Suprapubic skin (tissue), 4 donors: ENCODE results near the gene RAB11FIP2. TPM values are rescaled to one million over a fixed set of nuclear protein-coding genes. Genes with fewer than 3 reads are reported as not detected.

Experiments used
- DNase-seq, 2 donors: peaks; one replicate each; pipeline ENCODE4 v3.0.0-alpha.2; 2019; ENCODE audit warnings: low spot score in 2 of 2
- H3K27ac ChIP-seq: fragments of 200-600 bp; sonication (generic); one replicate; pipeline ENCODE4 v1.5.1; 2019
- H3K27me3 ChIP-seq: fragments of 200-600 bp; sonication (generic); one replicate; pipeline ENCODE4 v1.5.1; 2019
- H3K36me3 ChIP-seq: fragments of 200-600 bp; sonication (generic); one replicate; pipeline ENCODE4 v1.5.1; 2019
- H3K4me1 ChIP-seq: fragments of 200-600 bp; sonication (generic); one replicate; pipeline ENCODE4 v1.5.1; 2019
- H3K4me3 ChIP-seq: fragments of 200-600 bp; sonication (generic); one replicate; pipeline ENCODE4 v1.5.1; 2019; ENCODE audit warnings: mild to moderate bottlenecking
- H3K9me3 ChIP-seq: fragments of 200-600 bp; sonication (generic); one replicate; pipeline ENCODE4 v1.5.1; 2019
- EP300 ChIP-seq: sonication (generic); formaldehyde crosslinking; IDR thresholded peaks from one replicate; pipeline ENCODE4 v1.6.1; 2017; ENCODE audit warnings: antibody characterized with exemption
- POLR2A ChIP-seq, 2 donors: fragments of 450-650 bp; IDR thresholded peaks; one replicate each; pipeline ENCODE4 v1.6.1; 2017; ENCODE audit warnings: antibody characterized with exemption in 2 of 2, mild to moderate bottlenecking in 2 of 2, moderate library complexity in 2 of 2
- POLR2AphosphoS5 ChIP-seq, 3 donors: sonication (generic); formaldehyde crosslinking; IDR thresholded peaks; one replicate each; pipeline ENCODE4 v1.6.1; 2017; ENCODE audit warnings: antibody characterized with exemption in 3 of 3
- WGBS: methylation state at CpG from one replicate; pipeline ENCODE4 v1.1.5; 2018; 5-methylcytosine and 5-hydroxymethylcytosine counted together
- total RNA-seq, 4 donors: library from RNA; depleted of rRNA; stranded (reverse); fragments of >200 nt; gene quantifications; one replicate each; pipeline ENCODE4 v1.1.0, GENCODE V29; 2016
- TF ChIP-seq, protein P1 (sequence below), 2 donors: fragments of 200-600 bp in 1 of 2; fragments of 450-650 bp in 1 of 2; sonication (generic) in 1 of 2; IDR thresholded peaks; one replicate each; pipeline ENCODE4 v1.5.1; 2016 to 2019; ENCODE audit warnings: antibody characterized with exemption in 2 of 2, mild to moderate bottlenecking in 1 of 2, moderate library complexity in 1 of 2

Gene RAB11FIP2, protein sequence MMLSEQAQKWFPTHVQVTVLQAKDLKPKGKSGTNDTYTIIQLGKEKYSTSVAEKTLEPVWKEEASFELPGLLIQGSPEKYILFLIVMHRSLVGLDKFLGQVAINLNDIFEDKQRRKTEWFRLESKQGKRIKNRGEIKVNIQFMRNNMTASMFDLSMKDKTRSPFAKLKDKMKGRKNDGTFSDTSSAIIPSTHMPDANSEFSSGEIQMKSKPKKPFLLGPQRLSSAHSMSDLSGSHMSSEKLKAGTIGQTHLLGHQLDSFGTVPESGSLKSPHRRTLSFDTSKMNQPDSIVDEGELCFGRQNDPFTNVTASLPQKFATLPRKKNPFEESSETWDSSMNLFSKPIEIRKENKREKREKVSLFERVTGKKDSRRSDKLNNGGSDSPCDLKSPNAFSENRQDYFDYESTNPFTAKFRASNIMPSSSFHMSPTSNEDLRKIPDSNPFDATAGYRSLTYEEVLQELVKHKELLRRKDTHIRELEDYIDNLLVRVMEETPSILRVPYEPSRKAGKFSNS
- 10 to 100 TPM; 10.2 to 29.0 (median 13.0) TPM for total RNA-seq

DNA sequence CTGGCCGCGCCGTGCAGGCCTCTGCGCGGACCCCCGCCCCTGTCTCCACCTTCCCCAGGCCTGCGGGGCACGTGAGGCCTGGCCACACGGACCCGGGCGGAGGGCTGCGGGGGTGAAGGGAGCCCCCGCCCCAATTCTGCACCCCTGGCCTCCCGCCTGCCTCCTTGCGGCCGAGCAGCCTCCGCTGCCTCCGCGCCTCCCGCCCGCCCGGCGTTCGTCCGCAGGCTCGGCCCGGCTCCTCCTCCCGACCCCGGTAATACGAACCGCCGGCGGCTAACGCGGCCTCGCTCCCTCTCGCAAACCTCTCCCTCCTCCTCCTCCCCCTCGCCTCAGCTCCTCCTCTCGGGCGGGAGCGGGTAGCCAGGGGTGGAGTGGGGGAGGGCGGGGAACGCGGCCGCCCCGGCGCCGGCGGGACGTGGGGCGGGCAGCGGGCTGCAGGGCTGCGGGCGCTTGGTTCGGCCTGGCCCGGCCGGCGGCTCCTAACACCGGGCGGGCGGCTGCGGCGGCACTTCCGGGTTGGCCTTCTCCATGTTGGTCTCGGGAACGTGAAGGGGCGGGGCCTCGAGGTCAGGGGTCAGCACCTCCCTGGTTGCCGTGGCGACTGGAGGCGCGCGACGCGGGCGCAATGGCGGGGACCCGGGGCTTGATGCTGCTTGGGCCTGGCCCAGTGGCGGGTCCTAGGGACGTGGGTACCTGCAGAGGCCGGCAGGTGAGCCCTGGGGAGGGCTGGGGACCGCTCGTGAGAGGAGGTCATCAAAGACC is at the start of gene RAB11FIP2:
TSS of gene RAB11FIP2 (minus strand) at position 547 of the 762 bp plus-strand sequence. CDS start 778 bp downstream, outside the sequence.
- peak within 1 kb of the TSS; percentile 83 for H3K4me3 ChIP-seq
- DNase-seq: peak; percentile 98 to 99

DNA sequence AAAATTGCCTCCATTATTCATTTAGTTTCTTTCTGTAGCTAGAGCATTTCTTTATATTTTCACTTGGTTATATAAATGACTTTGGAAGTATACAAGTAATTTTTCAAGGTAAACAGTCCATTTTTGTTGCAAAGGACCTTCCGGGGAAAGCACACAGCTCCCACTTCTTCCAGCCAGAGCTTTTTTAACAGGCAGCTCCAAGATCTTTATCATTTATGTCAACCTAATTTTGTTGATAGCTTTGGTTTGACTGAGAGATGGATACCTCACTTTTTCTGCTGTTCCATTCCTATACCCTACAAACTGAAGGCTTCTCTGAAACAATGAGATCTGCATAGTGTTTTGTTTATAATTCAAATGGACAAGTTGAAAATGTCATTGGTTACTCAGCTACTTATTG is 49.3 kb upstream of the RAB11FIP2 start:
- Histone ChIP-seq H3K36me3 (no peaks in the 10 kb centered on the region), H3K9me3 (no peaks in the 10 kb centered on the region), H3K4me1 (no peaks in the 10 kb centered on the region), H3K27me3 (no peaks in the 10 kb centered on the region), H3K4me3 (no peak overlapping the region), H3K27ac (no peak overlapping the region)
- 82% methylated on average over 1 of the region's 1 CpG for WGBS
- DNase-seq: no peak
- TF ChIP-seq EP300 (no peak), POLR2A (IDR thresholded peaks at IDR 0.05) (no peak), POLR2AphosphoS5 (IDR thresholded peaks at IDR 0.05) (no peak)
- TF ChIP-seq, protein P1, sequence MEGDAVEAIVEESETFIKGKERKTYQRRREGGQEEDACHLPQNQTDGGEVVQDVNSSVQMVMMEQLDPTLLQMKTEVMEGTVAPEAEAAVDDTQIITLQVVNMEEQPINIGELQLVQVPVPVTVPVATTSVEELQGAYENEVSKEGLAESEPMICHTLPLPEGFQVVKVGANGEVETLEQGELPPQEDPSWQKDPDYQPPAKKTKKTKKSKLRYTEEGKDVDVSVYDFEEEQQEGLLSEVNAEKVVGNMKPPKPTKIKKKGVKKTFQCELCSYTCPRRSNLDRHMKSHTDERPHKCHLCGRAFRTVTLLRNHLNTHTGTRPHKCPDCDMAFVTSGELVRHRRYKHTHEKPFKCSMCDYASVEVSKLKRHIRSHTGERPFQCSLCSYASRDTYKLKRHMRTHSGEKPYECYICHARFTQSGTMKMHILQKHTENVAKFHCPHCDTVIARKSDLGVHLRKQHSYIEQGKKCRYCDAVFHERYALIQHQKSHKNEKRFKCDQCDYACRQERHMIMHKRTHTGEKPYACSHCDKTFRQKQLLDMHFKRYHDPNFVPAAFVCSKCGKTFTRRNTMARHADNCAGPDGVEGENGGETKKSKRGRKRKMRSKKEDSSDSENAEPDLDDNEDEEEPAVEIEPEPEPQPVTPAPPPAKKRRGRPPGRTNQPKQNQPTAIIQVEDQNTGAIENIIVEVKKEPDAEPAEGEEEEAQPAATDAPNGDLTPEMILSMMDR (IDR thresholded peaks at IDR 0.05): no peak

More for the DNA sequence above, at the start of gene RAB11FIP2:
- TF ChIP-seq EP300: no peak
- TF ChIP-seq, protein P1 (IDR thresholded peaks at IDR 0.05): no peak
- peak in 1 of 2 donors; percentile 64 for TF ChIP-seq POLR2A (IDR thresholded peaks at IDR 0.05)
- peak in 1 of 3 donors; percentile 44 for TF ChIP-seq POLR2AphosphoS5 (IDR thresholded peaks at IDR 0.05)
- Histone ChIP-seq H3K4me1 (peaks cover 41% of the 10 kb centered on the region), H3K27ac (peak within 1 kb of the TSS; percentile 97), H3K27me3 (no peaks in the 10 kb centered on the region), H3K36me3 (no peaks in the 10 kb centered on the region), H3K9me3 (no peaks in the 10 kb centered on the region)
- under 1% methylated on average over 32 of the region's 83 CpGs for WGBS

DNA sequence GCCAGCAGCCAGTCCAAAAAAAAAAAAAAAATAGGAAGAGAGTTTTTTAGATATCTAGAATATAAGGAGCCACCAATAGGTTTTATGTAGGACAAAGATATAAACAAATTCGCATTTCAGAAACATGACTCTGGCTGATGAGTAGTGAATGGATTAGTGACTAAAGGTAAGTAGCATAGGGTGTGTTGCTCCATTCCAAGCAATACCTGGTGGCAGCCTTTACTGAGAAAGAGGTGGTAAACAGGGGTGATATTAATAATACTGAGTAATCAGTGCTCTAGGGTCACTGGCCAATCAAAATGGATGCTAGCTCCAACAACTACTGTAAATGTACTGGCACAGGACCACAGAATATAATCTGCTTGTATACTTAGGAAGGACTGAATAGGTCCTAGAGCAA is 45.5 kb upstream of the RAB11FIP2 start:
- H3K4me1 ChIP-seq: no peaks in the 10 kb centered on the region
- DNase-seq: no peak
- no peak overlapping the region for H3K4me3 ChIP-seq
- TF ChIP-seq, protein P1 (IDR thresholded peaks at IDR 0.05): no peak
- TF ChIP-seq POLR2AphosphoS5 (IDR thresholded peaks at IDR 0.05) (no peak), POLR2A (IDR thresholded peaks at IDR 0.05) (no peak), EP300 (no peak)
- no peak overlapping the region for H3K27ac ChIP-seq
- no peaks in the 10 kb centered on the region for H3K9me3 ChIP-seq
- H3K36me3 ChIP-seq: no peaks in the 10 kb centered on the region
- 97% methylated on average over 1 of the region's 1 CpG for WGBS
- no peaks in the 10 kb centered on the region for H3K27me3 ChIP-seq

DNA sequence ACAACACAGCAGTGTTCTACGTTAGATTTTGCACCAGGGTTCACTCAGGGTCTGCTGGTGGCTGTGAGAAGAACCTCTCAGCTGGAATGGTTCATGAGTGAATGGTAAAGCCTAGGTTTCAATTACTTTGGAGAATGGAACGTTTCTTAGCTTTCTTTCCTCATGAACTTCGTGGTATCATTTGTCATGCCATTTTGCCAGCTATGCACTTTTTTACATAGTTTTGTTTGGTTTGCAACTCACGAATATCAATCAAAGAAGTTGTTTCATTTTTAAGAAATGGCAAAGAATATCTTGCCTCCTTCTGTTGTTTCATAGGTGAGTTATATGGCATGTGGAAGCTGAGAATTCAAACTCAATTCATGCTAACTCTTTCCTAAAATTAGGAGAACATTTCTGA is 34.1 kb upstream of the RAB11FIP2 start:
- no peaks in the 10 kb centered on the region for H3K36me3 ChIP-seq
- H3K27ac ChIP-seq: no peak overlapping the region
- H3K27me3 ChIP-seq: no peaks in the 10 kb centered on the region
- 84% methylated on average over 4 of the region's 4 CpGs for WGBS
- TF ChIP-seq POLR2AphosphoS5 (IDR thresholded peaks at IDR 0.05) (no peak), POLR2A (IDR thresholded peaks at IDR 0.05) (no peak), EP300 (no peak)
- no peaks in the 10 kb centered on the region for H3K4me1 ChIP-seq
- DNase-seq: no peak
- no peaks in the 10 kb centered on the region for H3K9me3 ChIP-seq
- H3K4me3 ChIP-seq: no peak overlapping the region

DNA sequence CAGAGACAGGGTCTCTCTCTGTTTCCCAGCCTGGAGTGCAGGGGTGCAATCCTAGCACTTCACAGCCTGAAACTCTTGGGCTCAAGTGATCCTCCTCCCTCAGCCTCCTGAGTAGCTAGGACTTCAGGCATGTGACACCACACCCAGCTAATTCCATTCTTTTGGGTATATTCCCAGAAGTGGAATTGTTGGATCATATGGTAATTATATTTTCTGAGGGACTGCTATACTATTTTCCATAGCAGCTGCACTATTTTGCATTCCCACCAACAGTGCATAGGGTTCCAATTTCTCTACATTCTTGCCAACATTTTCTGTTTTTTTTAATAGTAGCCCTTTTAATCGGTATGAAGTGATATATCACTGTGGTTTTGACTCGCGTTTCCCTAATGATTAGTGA is 30.0 kb upstream of the RAB11FIP2 start:
- no peaks in the 10 kb centered on the region for H3K9me3 ChIP-seq
- H3K36me3 ChIP-seq: no peaks in the 10 kb centered on the region
- TF ChIP-seq EP300 (no peak), POLR2A (IDR thresholded peaks at IDR 0.05) (no peak), POLR2AphosphoS5 (IDR thresholded peaks at IDR 0.05) (no peak)
- TF ChIP-seq, protein P1 (IDR thresholded peaks at IDR 0.05): no peak
- no peak for DNase-seq
- H3K4me3 ChIP-seq: no peak overlapping the region
- no peaks in the 10 kb centered on the region for H3K4me1 ChIP-seq
- H3K27ac ChIP-seq: no peak overlapping the region
- WGBS: 67% methylated on average over 3 of the region's 3 CpGs
- no peaks in the 10 kb centered on the region for H3K27me3 ChIP-seq
